K562 (cell line): ENCODE data around the gene RPS27. TPM values are rescaled to one million over a fixed set of nuclear protein-coding genes. Genes with fewer than 3 reads are reported as not detected.

ENCODE experiments used
- ARID1B ChIP-seq: fragments of 450-650 bp; IDR thresholded peaks from 2 replicates; pipeline ENCODE4 v1.6.1; 2016; ENCODE audit warnings: antibody characterized with exemption, mild to moderate bottlenecking, inconsistent platforms
- CBX1 ChIP-seq: sonication (generic); IDR thresholded peaks from 2 replicates; pipeline ENCODE4 v1.6.1; 2016; ENCODE audit warnings: antibody characterized with exemption, low read depth, mild to moderate bottlenecking
- CCNT2 ChIP-seq: IDR thresholded peaks from 2 replicates; pipeline ENCODE4 v1.6.1; 2011; ENCODE audit warnings: borderline replicate concordance, low read depth, mild to moderate bottlenecking, moderate library complexity, mixed read lengths, low read length; ENCODE audit not compliant: insufficient read length; ENCODE audit errors: extremely low read depth
- CTBP1 ChIP-seq: fragments of 450-650 bp; IDR thresholded peaks from 2 replicates; pipeline ENCODE4 v1.6.1; 2016; ENCODE audit warnings: borderline replicate concordance
- E2F6 ChIP-seq, 2 experiments: IDR thresholded peaks; 2 replicates each; pipeline ENCODE4 v1.6.1; 2011; ENCODE audit warnings: borderline replicate concordance in 1 of 2, control low read depth in 1 of 2, low read depth in 1 of 2, low read length in 1 of 2, mild to moderate bottlenecking in 1 of 2, mixed read lengths in 1 of 2, moderate library complexity in 1 of 2; ENCODE audit not compliant: insufficient read depth in 1 of 2, insufficient read length in 1 of 2, poor library complexity in 1 of 2, severe bottlenecking in 1 of 2; ENCODE audit errors: extremely low read depth in 1 of 2
- ETS1 ChIP-seq: conservative IDR thresholded peaks from 2 replicates; pipeline ENCODE4 v1.6.1; 2011; ENCODE audit warnings: low read depth, mild to moderate bottlenecking, low read length; ENCODE audit not compliant: control insufficient read depth
- FOXJ2 ChIP-seq: fragments of 200-800 bp; sonication (Bioruptor generic); IDR thresholded peaks from 2 replicates; pipeline ENCODE4 v1.6.1; 2016; ENCODE audit warnings: missing genetic modification characterization, missing compliant biosample characterization
- HDAC1 ChIP-seq, 2 experiments: fragments of 450-650 bp; IDR thresholded peaks; 2 replicates each; pipeline ENCODE4 v1.6.1; 2016 to 2017; ENCODE audit warnings: inconsistent platforms in 1 of 2, mild to moderate bottlenecking in 1 of 2, moderate library complexity in 1 of 2
- HNRNPLL ChIP-seq: fragments of 200-400 bp; formaldehyde crosslinking; IDR thresholded peaks from 2 replicates; pipeline ENCODE4 v1.6.1; 2017; ENCODE audit warnings: low read length, low read depth, mild to moderate bottlenecking; ENCODE audit not compliant: poor library complexity, severe bottlenecking
- MCM7 ChIP-seq, 2 experiments: fragments of 450-650 bp; IDR thresholded peaks; 2 replicates each; pipeline ENCODE4 v1.6.1; 2016 to 2018
- MNT ChIP-seq, 2 experiments: fragments of 450-650 bp; conservative IDR thresholded peaks; 2 replicates each; pipeline ENCODE4 v1.6.1; 2017; ENCODE audit warnings: mild to moderate bottlenecking in 2 of 2, moderate library complexity in 2 of 2
- MTA3 ChIP-seq: fragments of 450-650 bp; formaldehyde crosslinking; IDR thresholded peaks from 2 replicates; pipeline ENCODE4 v1.6.1; 2017; ENCODE audit warnings: mild to moderate bottlenecking, borderline replicate concordance
- NCOA2 ChIP-seq, 2 experiments: fragments of 450-650 bp; IDR thresholded peaks; 2 replicates each; pipeline ENCODE4 v1.6.1; 2018; ENCODE audit warnings: mild to moderate bottlenecking in 2 of 2, moderate library complexity in 1 of 2; ENCODE audit not compliant: partially characterized antibody in 2 of 2
- PHB ChIP-seq: fragments of 250-450 bp; sonication (Bioruptor Pico); IDR thresholded peaks from 2 replicates; pipeline ENCODE4 v1.5.0; 2021
- SP1 ChIP-seq: sonication (generic); formaldehyde crosslinking; IDR thresholded peaks from 2 replicates; pipeline ENCODE4 v1.8.1; 2022; ENCODE audit warnings: mild to moderate bottlenecking, missing genetic modification reagents
- TEAD4 ChIP-seq, 2 experiments: sonication (generic) in 1 of 2; formaldehyde crosslinking in 1 of 2; IDR thresholded peaks; 2 replicates each; pipeline versions ENCODE4 v1.6.1 to v1.8.0; 2012 to 2022; ENCODE audit warnings: borderline replicate concordance in 1 of 2, inconsistent platforms in 1 of 2, low read length in 1 of 2, mild to moderate bottlenecking in 1 of 2, missing genetic modification reagents in 1 of 2
- ZBTB11 ChIP-seq, 3 experiments: fragments of 200-800 bp in 1 of 3; fragments of 250-450 bp in 1 of 3; fragments of 450-650 bp in 1 of 3; sonication (Bioruptor Pico) in 1 of 3; sonication (Bioruptor generic) in 1 of 3; formaldehyde crosslinking in 1 of 3; IDR thresholded peaks; 2 replicates each; pipeline versions ENCODE4 v1.6.1 to v1.8.0; 2016 to 2022; ENCODE audit warnings: mild to moderate bottlenecking in 2 of 3, missing genetic modification characterization in 2 of 3, missing compliant biosample characterization in 1 of 3, moderate library complexity in 1 of 3
- ZNF41 ChIP-seq: fragments of 250-450 bp; sonication (Bioruptor Pico); conservative IDR thresholded peaks from 2 replicates; pipeline ENCODE4 v1.4.0; 2020; ENCODE audit warnings: mild to moderate bottlenecking
- polyA plus RNA-seq, 8 experiments: library from polyadenylated mRNA; depleted of rRNA in 4 of 8; stranded (reverse) in 5 of 8; unstranded in 3 of 8; fragments of >200 nt; fragmentation: Nextera tagmentation in 2 of 8; fragmentation: Illumina TruSeq in 1 of 8; extraction: Ambion mirVana in 2 of 8; extraction: Trizol in 1 of 8; gene quantifications; 2 replicates each; pipeline versions ENCODE4 v1.2.1 to v1.2.3, GENCODE V29; 2011 to 2014; ENCODE audit warnings: inconsistent platforms in 1 of 8, missing spikeins in 1 of 8
- total RNA-seq, 7 experiments: library from RNA; depleted of rRNA in 6 of 7; stranded (reverse); fragments of >200 nt in 6 of 7; fragmentation: Illumina TruSeq in 2 of 7; extraction: Trizol in 2 of 7; gene quantifications; 2 replicates each; pipeline versions ENCODE4 v1.2.1 to v1.2.3, GENCODE V29; 2011 to 2021; ENCODE audit warnings: low replicate concordance in 1 of 7

The RPS27 gene
- total and polyA plus RNA-seq, 9 of the 15 experiments (the other 6 are each of a cell fraction or from before 2014, with no cell fraction given) = 2,091 to 9,377 (median 6,706) TPM

- TF ChIP-seq ZBTB11 (CRISPR knock-in tag; IDR thresholded peaks at IDR 0.05) = peak in 1 of 3 experiments; percentile 21; a peak in 1 of 6 replicates
- TF ChIP-seq FOXJ2 (tag) = peak; percentile 38; the same call in 1 of the 2 replicates
- peak; percentile 33 for TF ChIP-seq HNRNPLL
- 0 out of 4 replicates have a peak, but pooled peaks of 1 of the 2 experiments have one; percentile 12 for TF ChIP-seq MNT (conservative IDR thresholded peaks at IDR 0.05)
- no peak for TF ChIP-seq ZNF41 (CRISPR knock-in tag)
- TF ChIP-seq ETS1 = 0 out of 2 replicates have a peak, but pooled peaks have one; percentile 22
- peak; percentile 52; the same call in 1 of the 2 replicates for TF ChIP-seq CTBP1
- TF ChIP-seq NCOA2 (IDR thresholded peaks at IDR 0.05; ENCODE audit: partially characterized antibody in 2 of 2) = no peak
- TF ChIP-seq PHB (CRISPR knock-in tag) = no peak
- TF ChIP-seq CCNT2 = no peak
- TF ChIP-seq SP1 (CRISPR knock-in tag) = 0 out of 2 replicates have a peak, but pooled peaks have one; percentile 10
- 0 out of 2 replicates have a peak, but pooled peaks have one; percentile 23 for TF ChIP-seq MTA3
- TF ChIP-seq ARID1B = peak; percentile 6; the same call in 1 of the 2 replicates
- 0 out of 2 replicates have a peak, but pooled peaks have one; percentile 13 for TF ChIP-seq CBX1
- no peak for TF ChIP-seq MCM7 (IDR thresholded peaks at IDR 0.05)
- peak in 1 of 2 experiments; percentile 40; a peak in 1 of 4 replicates for TF ChIP-seq HDAC1 (IDR thresholded peaks at IDR 0.05)
- TF ChIP-seq E2F6 (IDR thresholded peaks at IDR 0.05; ENCODE audit: borderline replicate concordance in 1 of 2, extremely low read depth in 1 of 2, insufficient read depth in 1 of 2, insufficient read length in 1 of 2, low read depth in 1 of 2, low read length in 1 of 2, poor library complexity in 1 of 2, severe bottlenecking in 1 of 2) = peak in 1 of 2 experiments; percentile 19
- TF ChIP-seq TEAD4 (IDR thresholded peaks at IDR 0.05; ENCODE audit: low read length) = 0 out of 2 replicates have a peak, but pooled peaks have one; percentile 42
- no peak for TF ChIP-seq TEAD4 (CRISPR knock-in tag; IDR thresholded peaks at IDR 0.05; ENCODE audit: borderline replicate concordance)
These were observed 26.7 kb upstream of the RPS27 start (continued) for GRCh38 chr1:153963850-153964331.
